Measurements from ENCODE around the gene AKAIN1.

DNA sequence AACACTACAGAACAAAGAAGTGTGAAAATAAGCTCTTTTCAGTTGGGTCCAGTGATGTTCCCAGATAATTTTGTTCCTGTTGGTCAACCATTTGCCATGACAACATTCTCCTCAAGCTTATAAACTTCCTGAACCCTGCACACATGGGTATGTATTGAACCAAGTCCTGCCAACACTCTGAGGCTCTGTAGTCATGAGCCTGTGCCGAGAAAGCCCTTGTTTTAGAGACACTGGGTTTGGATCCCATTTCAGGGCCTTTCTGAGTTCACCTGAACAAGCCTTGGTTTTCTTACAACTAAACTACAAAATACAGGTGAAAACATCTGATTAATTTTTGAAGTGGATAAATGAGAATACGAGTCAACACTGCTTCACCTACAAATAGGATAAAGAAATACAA, 38.5 kb downstream of the AKAIN1 start:
- TF ChIP-seq, protein P1, sequence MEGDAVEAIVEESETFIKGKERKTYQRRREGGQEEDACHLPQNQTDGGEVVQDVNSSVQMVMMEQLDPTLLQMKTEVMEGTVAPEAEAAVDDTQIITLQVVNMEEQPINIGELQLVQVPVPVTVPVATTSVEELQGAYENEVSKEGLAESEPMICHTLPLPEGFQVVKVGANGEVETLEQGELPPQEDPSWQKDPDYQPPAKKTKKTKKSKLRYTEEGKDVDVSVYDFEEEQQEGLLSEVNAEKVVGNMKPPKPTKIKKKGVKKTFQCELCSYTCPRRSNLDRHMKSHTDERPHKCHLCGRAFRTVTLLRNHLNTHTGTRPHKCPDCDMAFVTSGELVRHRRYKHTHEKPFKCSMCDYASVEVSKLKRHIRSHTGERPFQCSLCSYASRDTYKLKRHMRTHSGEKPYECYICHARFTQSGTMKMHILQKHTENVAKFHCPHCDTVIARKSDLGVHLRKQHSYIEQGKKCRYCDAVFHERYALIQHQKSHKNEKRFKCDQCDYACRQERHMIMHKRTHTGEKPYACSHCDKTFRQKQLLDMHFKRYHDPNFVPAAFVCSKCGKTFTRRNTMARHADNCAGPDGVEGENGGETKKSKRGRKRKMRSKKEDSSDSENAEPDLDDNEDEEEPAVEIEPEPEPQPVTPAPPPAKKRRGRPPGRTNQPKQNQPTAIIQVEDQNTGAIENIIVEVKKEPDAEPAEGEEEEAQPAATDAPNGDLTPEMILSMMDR (conservative IDR thresholded peaks at IDR 0.05 in 1 of 2, IDR thresholded peaks at IDR 0.05 in 1 of 2; ENCODE audit: low read depth in 1 of 2, low read length in 2 of 2), result no peak
- no peak for TF ChIP-seq EZH2 (IDR thresholded peaks at IDR 0.05; ENCODE audit: low read length, missing control alignments)

All from fibroblast of lung (primary cell).